Ishikawa (cell line): ENCODE data around the gene FETUB.

ENCODE experiments used
- EGR1 ChIP-seq: IDR thresholded peaks from 2 replicates; pipeline ENCODE4 v1.6.1; 2012
- RAD21 ChIP-seq: IDR thresholded peaks from 2 replicates; pipeline ENCODE4 v1.6.1; 2012; ENCODE audit warnings: low read depth
- TEAD4 ChIP-seq: IDR thresholded peaks from 2 replicates; pipeline ENCODE4 v1.6.1; 2012
- YY1 ChIP-seq: IDR thresholded peaks from 2 replicates; pipeline ENCODE4 v1.6.1; 2012; ENCODE audit warnings: low read depth
- ZBTB7A ChIP-seq: IDR thresholded peaks from 2 replicates; pipeline ENCODE4 v1.6.1; 2012; ENCODE audit warnings: low read depth
- TF ChIP-seq, protein P1 (sequence below): IDR thresholded peaks from 2 replicates; pipeline ENCODE4 v1.6.1; 2012
- TF ChIP-seq, protein P2 (sequence below): IDR thresholded peaks from 2 replicates; pipeline ENCODE4 v1.6.1; 2012; ENCODE audit warnings: low read depth, mild to moderate bottlenecking

- TF ChIP-seq TEAD4 (no peak), YY1 (no peak), EGR1 (no peak), ZBTB7A (no peak), RAD21 (no peak)
- TF ChIP-seq, protein P1, sequence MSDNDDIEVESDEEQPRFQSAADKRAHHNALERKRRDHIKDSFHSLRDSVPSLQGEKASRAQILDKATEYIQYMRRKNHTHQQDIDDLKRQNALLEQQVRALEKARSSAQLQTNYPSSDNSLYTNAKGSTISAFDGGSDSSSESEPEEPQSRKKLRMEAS, result no peak
- TF ChIP-seq, protein P2, sequence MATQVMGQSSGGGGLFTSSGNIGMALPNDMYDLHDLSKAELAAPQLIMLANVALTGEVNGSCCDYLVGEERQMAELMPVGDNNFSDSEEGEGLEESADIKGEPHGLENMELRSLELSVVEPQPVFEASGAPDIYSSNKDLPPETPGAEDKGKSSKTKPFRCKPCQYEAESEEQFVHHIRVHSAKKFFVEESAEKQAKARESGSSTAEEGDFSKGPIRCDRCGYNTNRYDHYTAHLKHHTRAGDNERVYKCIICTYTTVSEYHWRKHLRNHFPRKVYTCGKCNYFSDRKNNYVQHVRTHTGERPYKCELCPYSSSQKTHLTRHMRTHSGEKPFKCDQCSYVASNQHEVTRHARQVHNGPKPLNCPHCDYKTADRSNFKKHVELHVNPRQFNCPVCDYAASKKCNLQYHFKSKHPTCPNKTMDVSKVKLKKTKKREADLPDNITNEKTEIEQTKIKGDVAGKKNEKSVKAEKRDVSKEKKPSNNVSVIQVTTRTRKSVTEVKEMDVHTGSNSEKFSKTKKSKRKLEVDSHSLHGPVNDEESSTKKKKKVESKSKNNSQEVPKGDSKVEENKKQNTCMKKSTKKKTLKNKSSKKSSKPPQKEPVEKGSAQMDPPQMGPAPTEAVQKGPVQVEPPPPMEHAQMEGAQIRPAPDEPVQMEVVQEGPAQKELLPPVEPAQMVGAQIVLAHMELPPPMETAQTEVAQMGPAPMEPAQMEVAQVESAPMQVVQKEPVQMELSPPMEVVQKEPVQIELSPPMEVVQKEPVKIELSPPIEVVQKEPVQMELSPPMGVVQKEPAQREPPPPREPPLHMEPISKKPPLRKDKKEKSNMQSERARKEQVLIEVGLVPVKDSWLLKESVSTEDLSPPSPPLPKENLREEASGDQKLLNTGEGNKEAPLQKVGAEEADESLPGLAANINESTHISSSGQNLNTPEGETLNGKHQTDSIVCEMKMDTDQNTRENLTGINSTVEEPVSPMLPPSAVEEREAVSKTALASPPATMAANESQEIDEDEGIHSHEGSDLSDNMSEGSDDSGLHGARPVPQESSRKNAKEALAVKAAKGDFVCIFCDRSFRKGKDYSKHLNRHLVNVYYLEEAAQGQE, result no peak
These were observed 30.0 kb downstream of the FETUB start for GRCh38 chr3:186670155-186670554.
